ENCODE data around the gene GNAT1.

The GNAT1 gene

GRCh38 chr3:50182533-50183099 lies 8.8 kb upstream of the GNAT1 start:
- no peak for DNase-seq

- no peak for DNase-seq
Observed at GRCh38 chr3:50183755-50184154, 7.7 kb upstream of the GNAT1 start.

DNA sequence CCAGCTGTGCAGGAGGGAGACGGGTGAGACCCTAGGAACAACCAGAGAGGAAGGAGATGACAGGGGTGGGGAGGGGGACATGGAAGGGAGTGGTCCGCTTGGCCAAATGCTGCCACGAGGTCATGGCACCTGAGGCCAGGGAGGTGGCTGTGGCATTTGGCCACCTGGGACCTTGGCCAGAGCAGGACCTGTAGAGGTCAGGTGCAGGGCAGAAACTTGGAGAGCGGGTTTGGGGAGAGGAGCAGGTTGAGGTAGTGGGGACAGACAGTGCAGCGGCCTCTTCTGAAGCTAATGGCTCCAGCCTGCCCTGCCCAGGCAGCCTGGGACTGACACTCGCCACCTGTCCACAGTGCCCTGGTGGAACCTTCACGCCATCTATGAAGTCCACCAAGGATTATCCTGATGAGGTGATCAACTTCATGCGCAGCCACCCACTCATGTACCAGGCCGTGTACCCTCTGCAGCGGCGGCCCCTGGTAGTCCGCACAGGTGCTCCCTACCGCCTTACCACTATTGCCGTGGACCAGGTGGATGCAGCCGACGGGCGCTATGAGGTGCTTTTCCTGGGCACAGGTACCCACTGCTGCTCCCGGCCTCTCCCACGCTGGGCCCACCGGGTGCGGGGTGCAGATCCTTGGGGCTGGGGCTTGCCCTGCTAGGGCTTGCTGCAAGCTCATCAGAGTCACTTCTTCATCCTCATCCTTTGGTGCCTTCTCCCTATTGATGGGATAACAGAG lies 7.0 kb upstream of the GNAT1 start:
- DNase-seq, result no peak

DNA sequence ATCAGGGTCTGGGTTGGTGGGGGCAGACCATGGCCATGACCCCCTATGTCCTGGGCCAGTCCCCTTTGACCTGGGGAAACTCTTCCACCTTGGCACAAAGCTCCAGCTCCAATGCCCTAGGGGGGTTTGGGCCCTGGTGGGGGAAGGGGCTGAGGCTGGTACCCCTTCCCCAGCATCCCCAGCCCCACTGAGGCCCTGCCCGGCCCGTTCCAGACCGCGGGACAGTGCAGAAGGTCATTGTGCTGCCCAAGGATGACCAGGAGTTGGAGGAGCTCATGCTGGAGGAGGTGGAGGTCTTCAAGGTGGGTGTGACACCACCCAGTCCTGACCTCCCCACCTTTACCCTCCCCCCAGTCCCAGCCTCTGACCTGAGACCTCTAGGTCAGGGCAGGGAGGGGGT lies 6.2 kb upstream of the GNAT1 start:
- DNase-seq, result no peak

GRCh38 chr3:50186096-50186495 lies 5.3 kb upstream of the GNAT1 start:
- no peak for DNase-seq

DNA sequence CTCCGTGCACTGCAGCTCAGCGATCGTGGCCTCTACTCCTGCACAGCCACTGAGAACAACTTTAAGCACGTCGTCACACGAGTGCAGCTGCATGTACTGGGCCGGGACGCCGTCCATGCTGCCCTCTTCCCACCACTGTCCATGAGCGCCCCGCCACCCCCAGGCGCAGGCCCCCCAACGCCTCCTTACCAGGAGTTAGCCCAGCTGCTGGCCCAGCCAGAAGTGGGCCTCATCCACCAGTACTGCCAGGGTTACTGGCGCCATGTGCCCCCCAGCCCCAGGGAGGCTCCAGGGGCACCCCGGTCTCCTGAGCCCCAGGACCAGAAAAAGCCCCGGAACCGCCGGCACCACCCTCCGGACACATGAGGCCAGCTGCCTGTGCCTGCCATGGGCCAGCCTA lies 3.7 kb upstream of the GNAT1 start:
- DNase-seq, result no peak

GRCh38 chr3:50189274-50189673 lies 2.1 kb upstream of the GNAT1 start:
- DNase-seq, result peak; percentile 26

GRCh38 chr3:50189989-50190388 lies 1.4 kb upstream of the GNAT1 start:
- DNase-seq, result no peak

DNA sequence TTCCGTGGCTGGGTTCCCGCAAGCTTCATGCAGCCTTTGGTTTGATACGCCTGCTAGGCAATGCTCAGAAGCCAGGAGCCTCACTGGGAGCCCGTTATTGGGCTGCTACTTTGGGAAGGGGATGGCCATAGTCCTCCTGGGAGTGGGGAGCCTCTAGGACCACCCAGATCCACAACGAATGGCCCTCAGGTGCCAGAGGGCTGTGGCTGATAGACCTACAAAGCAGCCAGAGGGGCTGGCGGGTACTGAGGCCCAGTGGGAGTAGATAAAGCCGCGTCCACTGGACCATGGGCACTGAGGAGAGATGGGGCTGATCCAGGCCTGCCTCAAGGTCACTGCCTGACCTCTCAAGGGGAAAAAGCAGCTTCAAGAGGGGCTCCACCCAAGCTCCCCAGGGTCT lies 714 bp downstream of the GNAT1 start:
- no peak for DNase-seq

DNA sequence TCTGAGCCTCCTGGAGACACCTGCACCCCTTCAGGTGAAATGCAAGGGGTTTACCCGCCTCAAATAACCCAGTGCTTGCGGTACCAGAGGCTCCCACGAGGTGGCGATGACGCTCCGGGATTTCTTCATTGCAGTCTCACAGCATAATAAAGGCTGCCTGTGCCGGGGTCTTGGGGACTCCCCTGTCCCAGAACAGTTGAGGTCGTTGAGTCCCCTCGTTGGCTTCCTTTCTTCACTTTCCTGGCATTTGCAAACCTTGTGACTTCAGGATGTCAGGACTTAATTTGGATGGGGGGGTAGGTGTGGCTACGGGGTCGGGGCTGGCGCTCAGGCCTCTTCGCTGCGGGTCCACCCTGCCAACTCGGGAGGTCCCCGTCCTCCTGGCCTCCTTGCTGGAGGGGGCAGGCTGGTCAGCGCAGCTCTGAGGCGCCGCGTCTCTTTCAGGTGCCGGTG lies 1.3 kb downstream of the GNAT1 start:
- DNase-seq, result no peak

- no peak for DNase-seq
Observed at GRCh38 chr3:50193286-50193685, 1.9 kb downstream of the GNAT1 start.

GRCh38 chr3:50193746-50194127 lies 2.3 kb downstream of the GNAT1 start:
- DNase-seq, result no peak

- DNase-seq, result peak; percentile 18
Observed at GRCh38 chr3:50194128-50194902, 2.9 kb downstream of the GNAT1 start.

- no peak for DNase-seq
Observed at GRCh38 chr3:50194903-50195500, 3.6 kb downstream of the GNAT1 start.

- DNase-seq, result no peak
Observed at GRCh38 chr3:50195501-50196252, 4.3 kb downstream of the GNAT1 start.

DNA sequence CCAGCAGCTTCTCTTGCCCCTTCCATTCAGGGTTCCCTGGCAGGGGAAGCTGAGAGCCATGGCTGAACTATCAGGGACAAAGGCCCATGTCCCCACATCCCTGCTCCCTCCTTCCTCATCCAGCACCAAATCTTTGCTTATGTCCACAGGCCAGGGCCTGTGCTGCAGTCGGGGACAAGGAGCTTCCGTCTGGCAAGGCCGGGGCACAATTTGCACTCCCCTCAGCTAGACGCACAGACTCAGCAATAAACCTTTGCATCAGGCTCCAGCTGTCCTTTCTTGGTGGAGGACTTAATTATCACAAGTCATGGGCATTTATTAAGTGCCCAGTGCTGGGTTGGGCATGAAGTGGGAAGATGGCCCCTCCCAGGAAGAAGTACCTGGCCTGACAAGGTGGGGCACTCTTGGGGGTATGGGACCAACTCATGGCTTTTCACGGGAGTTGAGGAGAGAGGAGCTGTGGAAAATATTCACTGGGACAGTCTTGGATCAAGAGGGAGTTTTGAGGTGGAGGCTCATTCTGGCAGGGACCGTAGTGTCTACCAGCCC lies 4.9 kb downstream of the GNAT1 start:
- DNase-seq, result no peak

GRCh38 chr3:50201573-50202315 lies 10.3 kb downstream of the GNAT1 start:
- DNase-seq, result no peak

GRCh38 chr3:50202353-50203112 lies 11.1 kb downstream of the GNAT1 start:
- no peak for DNase-seq

DNA sequence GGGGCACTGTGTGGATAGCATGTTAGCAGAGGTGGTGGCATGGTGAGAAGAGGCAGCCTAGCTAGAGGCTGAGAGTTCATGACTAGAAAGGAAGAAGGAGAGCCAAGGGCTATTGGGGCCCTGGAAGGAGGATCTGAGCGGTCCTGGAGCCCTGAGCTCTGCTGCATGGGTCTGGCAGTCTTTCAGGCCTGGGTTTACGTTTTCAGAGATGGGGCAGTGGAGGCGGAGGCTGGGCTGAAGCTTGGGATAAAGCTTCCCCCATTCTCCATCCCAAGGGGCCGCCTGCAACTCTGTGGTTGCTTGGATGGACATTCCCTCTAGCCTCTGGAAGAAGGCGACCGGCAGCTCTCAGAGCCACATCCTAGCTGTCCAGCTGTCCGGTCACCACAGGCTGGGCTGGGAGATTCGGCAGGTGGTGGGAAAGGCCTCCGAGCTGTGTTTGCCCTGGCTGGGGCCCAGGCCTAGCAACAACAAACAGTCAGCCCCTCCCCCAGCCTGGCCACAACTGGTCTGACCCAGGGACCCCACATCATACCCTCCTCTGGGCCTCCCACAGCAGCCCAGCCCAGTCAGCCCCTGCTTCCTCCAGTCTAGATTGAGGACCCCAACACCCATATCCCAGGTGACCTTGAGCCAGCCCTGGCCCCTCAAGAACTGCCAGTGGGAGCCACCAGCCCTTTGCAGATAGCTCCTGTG lies 11.9 kb downstream of the GNAT1 start:
- no peak for DNase-seq

Data from GOT3 (cell line).